ENCODE data around the gene NHSL1. TPM values are rescaled to one million over a fixed set of nuclear protein-coding genes. Genes with fewer than 3 reads are reported as not detected.
"Not testable (repeated sequence)": the region's sequence is repeated elsewhere in the genome, so short reads cannot be mapped to it uniquely, and the experiment has no call there.

NHSL1 gene
- total RNA-seq, 1 donor from 2014 or later, result 1.5 TPM

- no peak overlapping the region for H3K27ac Mint-ChIP-seq
- H3K4me1 Mint-ChIP-seq (ENCODE audit: low read depth), result no peaks in the 10 kb centered on the region
- intact Hi-C loops (cut with micrococcal nuclease), result no loop called here
- peaks cover 3% of the 10 kb centered on the region for H3K27me3 Mint-ChIP-seq (ENCODE audit: low read depth)
- H3K36me3 Mint-ChIP-seq (ENCODE audit: low read depth), result no peaks in the 10 kb centered on the region
- H3K9me3 Mint-ChIP-seq, result no peaks in the 10 kb centered on the region
- H3K4me3 Mint-ChIP-seq (ENCODE audit: low read depth), result no peak overlapping the region
- no peak for DNase-seq (ENCODE audit: low spot score)
Observed at GRCh38 chr6:138434096-138434495, 65.2 kb downstream of the NHSL1 start.

GRCh38 chr6:138432063-138432356 is 67.3 kb downstream of the NHSL1 start:
- no peaks in the 10 kb centered on the region for H3K9me3 Mint-ChIP-seq
- no peaks in the 10 kb centered on the region for H3K4me1 Mint-ChIP-seq (ENCODE audit: low read depth)
- peaks cover 3% of the 10 kb centered on the region for H3K27me3 Mint-ChIP-seq (ENCODE audit: low read depth)
- no peak overlapping the region for H3K4me3 Mint-ChIP-seq (ENCODE audit: low read depth)
- H3K27ac Mint-ChIP-seq, result no peak overlapping the region
- H3K36me3 Mint-ChIP-seq (ENCODE audit: low read depth), result no peaks in the 10 kb centered on the region
- DNase-seq (ENCODE audit: low spot score), result no peak
- intact Hi-C loops (cut with micrococcal nuclease), result no loop called here

- Mint-ChIP-seq H3K4me3 (ENCODE audit: low read depth) (no peak overlapping the region), H3K27me3 (ENCODE audit: low read depth) (peaks cover 3% of the 10 kb centered on the region), H3K4me1 (ENCODE audit: low read depth) (no peaks in the 10 kb centered on the region), H3K9me3 (no peaks in the 10 kb centered on the region), H3K36me3 (ENCODE audit: low read depth) (no peaks in the 10 kb centered on the region), H3K27ac (no peak overlapping the region)
- intact Hi-C loops (cut with micrococcal nuclease), result no loop called here
- DNase-seq (ENCODE audit: low spot score), result no peak
Observed at GRCh38 chr6:138431256-138432062, 67.8 kb downstream of the NHSL1 start.

GRCh38 chr6:138430361-138431145 is 68.7 kb downstream of the NHSL1 start:
- Mint-ChIP-seq H3K27me3 (ENCODE audit: low read depth) (peaks cover 3% of the 10 kb centered on the region), H3K9me3 (no peaks in the 10 kb centered on the region), H3K4me3 (ENCODE audit: low read depth) (no peak overlapping the region), H3K36me3 (ENCODE audit: low read depth) (no peaks in the 10 kb centered on the region), H3K4me1 (ENCODE audit: low read depth) (no peaks in the 10 kb centered on the region), H3K27ac (no peak overlapping the region)
- DNase-seq (ENCODE audit: low spot score), result no peak
- intact Hi-C loops (cut with micrococcal nuclease), result no loop called here

- Mint-ChIP-seq H3K36me3 (ENCODE audit: low read depth) (no peaks in the 10 kb centered on the region), H3K27me3 (ENCODE audit: low read depth) (peaks cover 3% of the 10 kb centered on the region), H3K4me1 (ENCODE audit: low read depth) (no peaks in the 10 kb centered on the region), H3K27ac (no peak overlapping the region), H3K4me3 (ENCODE audit: low read depth) (no peak overlapping the region), H3K9me3 (no peaks in the 10 kb centered on the region)
- no peak for DNase-seq (ENCODE audit: low spot score)
- intact Hi-C loops (cut with micrococcal nuclease), result loop anchor here (1.0 to 2.0 kb wide), 4 partner anchors 80 to 313 kb away; no protein-coding TSS in a partner anchor
Observed at GRCh38 chr6:138429761-138430160, 69.5 kb downstream of the NHSL1 start.

- intact Hi-C loops (cut with micrococcal nuclease), result loop anchor here (1.0 to 2.0 kb wide), 4 partner anchors 80 to 312 kb away; no protein-coding TSS in a partner anchor
- no peaks in the 10 kb centered on the region for H3K9me3 Mint-ChIP-seq
- no peak overlapping the region for H3K27ac Mint-ChIP-seq
- H3K4me3 Mint-ChIP-seq (ENCODE audit: low read depth), result no peak overlapping the region
- H3K27me3 Mint-ChIP-seq (ENCODE audit: low read depth), result peaks cover 3% of the 10 kb centered on the region
- no peaks in the 10 kb centered on the region for H3K36me3 Mint-ChIP-seq (ENCODE audit: low read depth)
- H3K4me1 Mint-ChIP-seq (ENCODE audit: low read depth), result no peaks in the 10 kb centered on the region
- DNase-seq (ENCODE audit: low spot score), result no peak
Observed at GRCh38 chr6:138428944-138429598, 70.2 kb downstream of the NHSL1 start.

GRCh38 chr6:138427701-138428100 is 71.6 kb downstream of the NHSL1 start:
- H3K27me3 Mint-ChIP-seq (ENCODE audit: low read depth), result peaks cover 3% of the 10 kb centered on the region
- peaks cover 4% of the 10 kb centered on the region for H3K4me1 Mint-ChIP-seq (ENCODE audit: low read depth)
- H3K9me3 Mint-ChIP-seq, result no peaks in the 10 kb centered on the region
- H3K36me3 Mint-ChIP-seq (ENCODE audit: low read depth), result no peaks in the 10 kb centered on the region
- no peak overlapping the region for H3K27ac Mint-ChIP-seq
- no peak overlapping the region for H3K4me3 Mint-ChIP-seq (ENCODE audit: low read depth)
- DNase-seq (ENCODE audit: low spot score), result no peak
- intact Hi-C loops (cut with micrococcal nuclease), result loop anchor here (2.0 kb wide), 1 partner anchor 311 kb away; no protein-coding TSS in a partner anchor

- peaks cover 4% of the 10 kb centered on the region for H3K4me1 Mint-ChIP-seq (ENCODE audit: low read depth)
- no peak for DNase-seq (ENCODE audit: low spot score)
- no peak overlapping the region for H3K4me3 Mint-ChIP-seq (ENCODE audit: low read depth)
- no peaks in the 10 kb centered on the region for H3K36me3 Mint-ChIP-seq (ENCODE audit: low read depth)
- H3K27me3 Mint-ChIP-seq (ENCODE audit: low read depth), result peaks cover 3% of the 10 kb centered on the region
- H3K27ac Mint-ChIP-seq, result no peak overlapping the region
- intact Hi-C loops (cut with micrococcal nuclease), result no loop called here
- H3K9me3 Mint-ChIP-seq, result no peaks in the 10 kb centered on the region
Observed at GRCh38 chr6:138426500-138427123, 72.7 kb downstream of the NHSL1 start.

GRCh38 chr6:138425256-138425655 is 74.0 kb downstream of the NHSL1 start:
- H3K9me3 Mint-ChIP-seq; DNase-seq (ENCODE audit: low spot score); intact Hi-C loops (cut with micrococcal nuclease); H3K36me3 Mint-ChIP-seq (ENCODE audit: low read depth); H3K4me3 Mint-ChIP-seq (ENCODE audit: low read depth); H3K27me3 Mint-ChIP-seq (ENCODE audit: low read depth); H3K27ac Mint-ChIP-seq; H3K4me1 Mint-ChIP-seq (ENCODE audit: low read depth): not testable (repeated sequence)

- intact Hi-C loops (cut with micrococcal nuclease), result no loop called here
- DNase-seq (ENCODE audit: low spot score), result no peak
- H3K9me3 Mint-ChIP-seq, result no peaks in the 10 kb centered on the region
- peaks cover under 1% of the 10 kb centered on the region for H3K27me3 Mint-ChIP-seq (ENCODE audit: low read depth)
- H3K27ac Mint-ChIP-seq, result no peak overlapping the region
- H3K36me3 Mint-ChIP-seq (ENCODE audit: low read depth), result no peaks in the 10 kb centered on the region
- peaks cover 4% of the 10 kb centered on the region for H3K4me1 Mint-ChIP-seq (ENCODE audit: low read depth)
- no peak overlapping the region for H3K4me3 Mint-ChIP-seq (ENCODE audit: low read depth)
Observed at GRCh38 chr6:138424004-138424904, 75.0 kb downstream of the NHSL1 start.

- no peak overlapping the region for H3K4me3 Mint-ChIP-seq (ENCODE audit: low read depth)
- intact Hi-C loops (cut with micrococcal nuclease), result no loop called here
Observed at GRCh38 chr6:138422861-138423260, 76.4 kb downstream of the NHSL1 start.

GRCh38 chr6:138421608-138422007 is 77.7 kb downstream of the NHSL1 start:
- intact Hi-C loops (cut with micrococcal nuclease), result no loop called here
- no peaks in the 10 kb centered on the region for H3K27me3 Mint-ChIP-seq (ENCODE audit: low read depth)
- no peak overlapping the region for H3K4me3 Mint-ChIP-seq (ENCODE audit: low read depth)
- peaks cover 6% of the 10 kb centered on the region for H3K4me1 Mint-ChIP-seq (ENCODE audit: low read depth)
- no peak overlapping the region for H3K27ac Mint-ChIP-seq
- no peaks in the 10 kb centered on the region for H3K9me3 Mint-ChIP-seq
- H3K36me3 Mint-ChIP-seq (ENCODE audit: low read depth), result peaks cover 13% of the 10 kb centered on the region
- DNase-seq (ENCODE audit: low spot score), result no peak

More at GRCh38 chr6:138422861-138423260, 76.4 kb downstream of the NHSL1 start:
- no peaks in the 10 kb centered on the region for H3K27me3 Mint-ChIP-seq (ENCODE audit: low read depth)
- no peaks in the 10 kb centered on the region for H3K9me3 Mint-ChIP-seq
- peaks cover 8% of the 10 kb centered on the region for H3K36me3 Mint-ChIP-seq (ENCODE audit: low read depth)
- no peak overlapping the region for H3K27ac Mint-ChIP-seq
- no peak for DNase-seq (ENCODE audit: low spot score)
- peaks cover 6% of the 10 kb centered on the region for H3K4me1 Mint-ChIP-seq (ENCODE audit: low read depth)
